GM18519 (cell line): Measurements from ENCODE around the gene HSF4.
"Not testable (repeated sequence)": the region's sequence is repeated elsewhere in the genome, so short reads cannot be mapped to it uniquely, and the experiment has no call there.

ENCODE experiments used
- ATAC-seq: cut with Tn5 transposase; IDR thresholded peaks from one replicate; pipeline ENCODE4 v1.9.1; 2021; ENCODE audit warnings: mild to moderate bottlenecking, moderate library complexity; ENCODE audit not compliant: unreplicated experiment, low FRiP score

The HSF4 gene, protein sequence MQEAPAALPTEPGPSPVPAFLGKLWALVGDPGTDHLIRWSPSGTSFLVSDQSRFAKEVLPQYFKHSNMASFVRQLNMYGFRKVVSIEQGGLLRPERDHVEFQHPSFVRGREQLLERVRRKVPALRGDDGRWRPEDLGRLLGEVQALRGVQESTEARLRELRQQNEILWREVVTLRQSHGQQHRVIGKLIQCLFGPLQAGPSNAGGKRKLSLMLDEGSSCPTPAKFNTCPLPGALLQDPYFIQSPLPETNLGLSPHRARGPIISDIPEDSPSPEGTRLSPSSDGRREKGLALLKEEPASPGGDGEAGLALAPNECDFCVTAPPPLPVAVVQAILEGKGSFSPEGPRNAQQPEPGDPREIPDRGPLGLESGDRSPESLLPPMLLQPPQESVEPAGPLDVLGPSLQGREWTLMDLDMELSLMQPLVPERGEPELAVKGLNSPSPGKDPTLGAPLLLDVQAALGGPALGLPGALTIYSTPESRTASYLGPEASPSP

DNA sequence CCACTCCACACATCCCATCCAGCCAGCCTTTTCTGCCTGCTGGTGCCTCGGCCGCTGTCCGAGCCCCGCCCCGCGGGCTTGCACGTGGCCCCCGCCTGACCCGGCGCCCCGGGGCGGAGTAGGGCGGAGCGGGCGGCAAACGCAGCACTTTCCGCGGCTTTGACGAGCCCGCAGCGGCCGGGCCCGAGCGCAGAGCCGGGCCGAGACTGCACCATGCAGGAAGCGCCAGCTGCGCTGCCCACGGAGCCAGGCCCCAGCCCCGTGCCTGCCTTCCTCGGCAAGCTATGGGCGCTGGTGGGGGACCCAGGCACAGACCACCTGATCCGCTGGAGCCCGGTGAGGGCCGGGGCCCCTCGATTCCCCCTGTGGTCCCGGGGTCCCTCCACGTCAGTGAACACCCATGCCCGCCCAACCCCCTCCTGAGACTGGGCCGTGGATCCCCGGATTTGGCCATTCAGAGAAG is at the start of gene HSF4:
Gene HSF4 (plus strand): TSS at position 147 of the 463 bp plus-strand sequence. CDS start 67 bp downstream, at position 214.
- no peak for ATAC-seq

DNA sequence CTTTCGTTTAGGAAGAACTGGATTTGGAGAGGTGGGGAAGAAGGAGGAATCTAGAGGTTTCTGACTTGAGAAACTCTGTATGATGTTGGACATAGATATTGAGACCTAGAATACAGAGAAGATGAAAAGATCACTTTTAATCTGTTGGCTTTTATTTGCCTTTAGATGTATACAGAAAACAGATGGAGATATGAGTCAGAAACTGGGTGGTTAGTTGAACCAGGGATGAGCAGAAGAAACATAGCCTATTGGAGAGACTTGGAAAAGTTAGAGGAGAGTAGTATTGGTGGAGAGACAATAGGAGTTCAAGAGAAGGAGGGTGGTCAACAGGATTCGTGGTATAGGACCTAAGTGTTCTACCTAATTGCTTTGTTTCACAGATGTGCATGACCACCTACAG is 49.8 kb upstream of the HSF4 start:
- no peak for ATAC-seq

DNA sequence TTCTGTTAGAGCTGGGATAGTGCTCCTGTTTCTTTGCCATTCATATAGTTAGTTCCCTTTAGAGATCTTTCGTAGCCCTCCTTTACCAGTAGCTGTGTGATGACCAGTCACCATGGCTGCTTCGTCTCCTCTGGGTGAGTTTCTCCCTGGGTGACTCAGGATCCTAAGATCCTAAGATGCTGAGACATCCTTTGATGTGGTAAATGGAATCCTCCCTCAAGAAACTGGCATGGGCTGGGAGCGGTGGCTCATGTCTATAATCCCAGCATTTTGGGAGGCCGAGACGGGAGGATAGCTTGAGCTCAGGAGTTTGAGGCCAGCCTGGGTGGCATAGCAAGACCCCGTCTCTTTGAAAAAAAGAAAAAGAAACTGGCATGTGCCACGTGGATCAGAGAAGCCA is 48.9 kb upstream of the HSF4 start:
- ATAC-seq = no peak

DNA sequence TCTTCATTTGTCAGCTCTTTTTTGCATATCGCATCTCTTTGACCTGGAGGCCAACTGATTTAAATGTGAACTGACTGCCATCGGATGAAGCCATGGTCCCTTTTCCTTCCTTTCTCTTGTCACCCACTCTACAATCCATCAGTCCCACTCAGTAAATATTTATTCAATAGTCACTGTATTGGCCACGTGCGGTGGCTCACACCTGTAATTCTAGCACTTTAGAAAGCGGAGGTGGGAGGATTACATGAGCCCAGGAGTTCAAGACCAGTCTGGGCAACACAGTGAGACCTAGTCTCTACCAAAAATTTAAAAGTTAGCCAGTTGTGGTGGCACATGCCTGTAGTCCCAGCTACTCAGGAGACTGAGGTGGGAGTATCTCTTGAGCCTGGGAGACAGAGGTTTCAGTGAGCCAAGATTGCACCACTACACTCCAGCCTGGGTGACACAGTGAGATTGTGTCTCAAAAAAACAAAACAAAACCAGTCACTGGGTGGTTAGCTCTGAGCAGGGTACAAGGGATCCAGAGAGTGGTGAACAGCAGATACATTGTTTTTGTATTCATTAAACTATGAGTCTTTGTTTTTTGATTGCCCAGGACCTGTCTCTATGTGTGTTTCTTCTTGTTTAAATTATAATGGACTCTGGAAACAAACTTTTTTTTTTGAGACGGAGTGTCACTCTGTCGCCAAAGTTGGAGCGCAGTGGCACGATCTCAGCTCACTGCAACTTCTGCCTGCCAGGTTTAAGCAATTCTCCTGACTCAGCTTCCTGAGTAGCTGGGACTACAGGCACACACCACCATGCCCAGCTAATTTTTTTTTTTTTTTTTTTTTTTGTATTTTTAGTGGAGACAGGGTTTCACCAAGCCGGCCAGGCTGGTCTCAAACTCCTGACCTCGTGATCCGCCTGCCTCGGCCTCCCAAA is 47.9 kb upstream of the HSF4 start:
- ATAC-seq = no peak

DNA sequence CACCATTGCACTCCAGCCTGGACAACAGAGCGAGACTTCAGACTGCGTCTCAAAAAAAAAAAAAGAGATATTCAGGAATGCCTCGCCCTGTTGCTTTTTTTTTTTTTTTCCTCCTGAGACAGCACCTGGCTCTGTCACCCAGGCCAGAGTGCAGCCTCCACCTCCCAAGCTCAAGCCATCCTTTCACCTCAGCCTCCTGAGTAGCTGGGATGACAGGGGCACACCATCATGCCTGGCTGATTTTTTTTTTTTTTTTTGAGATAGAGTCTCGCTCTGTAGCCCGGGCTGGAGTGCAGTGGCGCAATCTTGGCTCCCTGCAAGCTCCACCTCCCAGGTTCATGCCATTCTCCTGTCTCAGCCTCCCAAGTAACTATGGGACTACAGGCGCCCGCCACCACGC is 46.8 kb upstream of the HSF4 start:
- ATAC-seq = no peak

DNA sequence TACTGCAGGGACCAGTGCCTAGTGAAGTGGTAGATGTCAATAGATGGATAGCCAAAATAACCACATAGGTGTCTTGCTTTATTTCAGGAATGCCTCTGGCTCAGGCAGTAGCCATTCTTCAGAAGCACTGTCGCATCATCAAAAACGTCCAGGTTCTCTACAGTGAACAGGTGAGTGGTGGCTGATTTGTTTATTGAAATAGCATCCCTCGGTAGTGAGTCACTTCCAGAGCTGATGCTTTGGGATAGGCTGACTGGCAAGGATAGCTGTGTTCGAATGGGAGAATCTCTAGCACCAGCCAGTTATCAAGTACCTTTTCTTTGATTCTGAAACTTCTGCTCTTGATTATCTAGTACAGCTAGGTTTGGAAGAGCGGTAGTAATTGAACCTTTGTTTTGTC is 44.5 kb upstream of the HSF4 start:
- ATAC-seq = no peak

DNA sequence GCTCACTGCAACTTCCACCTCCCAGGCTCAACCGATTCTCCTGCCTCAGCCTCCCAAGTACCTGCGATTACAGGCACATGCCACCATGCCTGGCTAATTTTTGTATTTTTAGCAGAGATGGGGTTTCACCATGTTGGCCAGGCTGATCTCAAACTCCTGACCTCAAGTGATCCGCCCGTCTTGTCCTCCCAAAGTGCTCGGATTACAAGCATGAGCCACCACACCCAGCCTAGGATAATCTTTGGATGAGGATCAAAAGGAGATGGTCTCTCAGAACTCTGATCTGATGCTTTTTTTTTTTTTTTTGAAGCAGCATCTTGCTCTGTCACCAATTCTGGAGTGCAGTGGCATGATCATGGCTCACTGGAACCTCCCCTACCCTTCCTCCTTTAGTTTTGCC is 41.7 kb upstream of the HSF4 start:
- ATAC-seq = not testable (repeated sequence)

DNA sequence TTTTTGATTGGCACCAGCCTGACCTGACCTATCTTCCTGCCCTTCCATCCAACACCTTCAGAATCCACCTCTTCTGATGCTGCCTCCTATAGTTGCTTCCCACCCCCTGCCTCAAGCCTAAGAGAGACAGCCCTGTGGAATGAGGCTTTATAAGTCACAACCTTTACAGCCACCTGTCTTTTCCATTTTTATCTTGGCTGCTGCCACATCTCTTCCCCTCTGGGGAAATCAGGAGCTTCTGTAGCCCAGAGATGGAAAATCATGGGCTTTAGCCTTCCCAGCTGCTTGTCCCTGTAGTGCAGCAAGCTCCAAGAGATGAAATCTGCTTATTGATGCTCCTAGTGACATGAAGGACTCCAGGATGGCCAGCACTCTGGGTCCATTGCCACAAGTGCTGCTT is 36.1 kb upstream of the HSF4 start:
- ATAC-seq = no peak

DNA sequence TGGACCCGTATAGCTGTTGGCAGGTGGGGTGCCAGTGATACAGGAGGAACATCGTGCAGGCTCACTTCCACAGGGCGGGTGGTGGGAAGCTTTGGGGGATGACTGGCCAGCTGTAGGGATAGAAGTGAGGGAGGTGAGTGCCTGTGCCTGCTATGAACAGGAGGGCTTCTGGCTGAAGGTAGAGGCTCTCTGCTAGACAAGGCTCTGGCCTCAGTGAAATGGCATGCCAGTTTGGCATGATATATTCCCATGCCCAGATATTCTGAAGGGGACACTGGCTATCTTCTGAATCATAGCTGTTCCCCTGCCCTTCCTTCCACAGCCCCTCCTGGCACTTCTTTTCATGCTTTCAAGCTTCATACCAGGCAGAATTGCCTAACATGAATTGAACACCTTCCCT is 35.7 kb upstream of the HSF4 start:
- ATAC-seq = no peak

DNA sequence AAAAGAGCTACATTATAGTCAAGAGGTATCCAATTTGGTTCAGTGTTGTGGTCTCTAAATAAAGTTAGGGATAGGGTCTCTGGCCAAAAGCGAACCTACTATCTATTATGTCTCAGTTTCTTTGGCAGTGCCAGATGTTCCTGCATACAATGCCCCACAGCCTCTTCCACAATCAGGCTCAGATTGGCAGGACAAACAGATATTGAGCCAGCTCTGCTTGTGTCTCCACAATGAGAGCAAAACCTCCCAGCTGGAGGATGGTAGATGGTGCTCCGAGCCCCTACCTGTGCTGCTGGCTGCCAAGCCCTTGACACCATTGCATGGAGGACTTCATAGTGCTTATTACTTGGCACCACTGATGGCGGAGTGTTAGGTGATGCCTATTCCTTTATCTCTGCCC is 35.1 kb upstream of the HSF4 start:
- ATAC-seq = no peak

DNA sequence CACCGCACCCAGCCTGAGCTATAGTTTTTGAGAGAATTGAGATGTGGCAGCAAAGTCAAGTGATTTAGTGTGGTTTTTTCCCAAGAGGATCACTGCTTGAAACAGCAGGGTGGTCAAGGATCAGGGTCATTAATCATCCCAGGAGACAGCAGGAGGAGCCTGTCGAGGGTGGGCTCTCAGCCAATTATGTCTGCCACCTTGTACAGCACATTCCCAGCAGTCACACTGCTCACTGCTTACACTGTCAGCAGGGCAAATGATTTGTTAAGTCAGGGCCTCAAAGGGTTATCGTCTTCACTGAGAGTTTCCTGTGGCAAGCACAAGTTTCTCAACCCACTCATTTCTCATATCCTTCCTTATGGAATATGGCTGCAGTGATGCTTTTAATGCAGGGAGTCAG is 26.9 kb upstream of the HSF4 start:
- ATAC-seq = no peak

DNA sequence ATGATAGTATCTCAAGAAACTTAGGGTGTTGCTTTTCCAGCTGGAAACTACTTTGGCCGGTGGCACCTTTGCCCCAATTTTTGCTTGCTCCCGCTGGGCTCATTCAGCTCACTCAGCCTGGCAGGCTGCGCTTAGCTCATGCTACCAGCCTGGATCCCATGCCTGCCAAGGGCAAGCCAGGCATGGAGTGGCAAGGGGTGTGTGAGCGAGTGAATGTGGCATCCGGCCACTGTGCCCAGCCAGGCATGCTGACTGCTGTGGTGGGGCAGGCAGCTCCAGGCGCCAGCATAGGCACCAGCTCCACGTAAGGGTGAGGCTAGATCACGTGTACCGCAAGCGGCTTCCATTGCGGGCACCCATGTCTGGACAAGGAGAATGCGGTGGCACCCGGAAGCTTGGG is 23.2 kb upstream of the HSF4 start:
- no peak for ATAC-seq

DNA sequence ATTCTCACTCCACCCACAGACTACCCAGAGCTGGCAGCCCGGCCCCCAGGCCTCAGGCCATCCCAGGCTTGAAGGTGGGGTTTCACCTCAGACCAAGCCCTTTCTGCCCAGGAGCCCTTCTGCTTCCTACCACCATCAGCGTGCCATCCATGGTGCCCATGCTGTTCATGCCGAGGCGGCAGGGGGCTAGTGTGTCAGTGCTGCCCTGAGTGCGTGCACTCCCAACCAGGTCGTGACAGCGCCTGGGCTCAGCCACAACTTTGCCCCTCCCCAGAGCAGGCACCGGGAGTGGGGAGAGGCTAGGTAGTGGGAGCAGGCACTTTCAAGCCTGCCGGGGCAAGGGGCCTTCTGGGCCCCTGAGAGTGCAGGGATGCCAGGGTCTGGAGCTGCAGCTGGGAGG is 22.2 kb upstream of the HSF4 start:
- ATAC-seq = no peak

DNA sequence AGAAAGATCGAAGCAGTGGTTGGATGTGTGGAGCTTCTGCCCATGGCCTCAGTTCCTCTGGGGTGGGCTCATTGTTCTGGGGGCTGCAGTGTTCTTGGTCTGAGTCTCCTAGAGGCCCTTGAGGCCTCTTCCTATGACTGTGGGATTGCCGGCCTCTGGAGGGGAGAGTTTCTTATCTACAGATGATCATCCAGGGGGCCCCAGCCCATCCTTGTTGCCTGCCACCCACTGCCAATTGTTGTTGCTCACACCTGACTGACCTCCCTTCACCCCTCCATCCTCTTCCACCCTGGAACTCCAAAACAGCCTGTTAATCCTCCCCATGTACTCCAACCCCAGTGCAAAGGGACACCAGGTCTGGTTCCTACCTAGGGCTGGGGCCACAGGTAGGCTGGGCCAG is 19.6 kb upstream of the HSF4 start:
- ATAC-seq = no peak

DNA sequence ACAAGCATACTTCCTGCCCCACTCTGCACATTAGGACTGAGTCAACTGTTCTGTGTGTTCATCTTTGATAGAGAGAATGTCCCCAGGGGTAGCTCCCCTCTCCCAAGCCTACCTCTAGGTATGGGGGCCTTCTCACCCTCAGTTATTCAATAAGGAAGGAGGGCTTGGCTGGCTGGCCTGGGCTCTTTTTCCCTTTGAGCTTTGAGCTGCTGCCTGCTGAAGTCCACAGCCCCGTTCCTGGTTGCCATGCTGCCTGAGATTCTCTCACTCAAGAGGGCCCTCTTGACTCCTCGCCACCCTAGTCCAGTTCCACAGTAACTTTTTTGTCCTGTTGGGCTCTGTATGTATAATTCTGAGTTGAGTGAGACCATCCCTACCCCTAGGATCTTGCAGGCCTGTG is 18.8 kb upstream of the HSF4 start:
- no peak for ATAC-seq

DNA sequence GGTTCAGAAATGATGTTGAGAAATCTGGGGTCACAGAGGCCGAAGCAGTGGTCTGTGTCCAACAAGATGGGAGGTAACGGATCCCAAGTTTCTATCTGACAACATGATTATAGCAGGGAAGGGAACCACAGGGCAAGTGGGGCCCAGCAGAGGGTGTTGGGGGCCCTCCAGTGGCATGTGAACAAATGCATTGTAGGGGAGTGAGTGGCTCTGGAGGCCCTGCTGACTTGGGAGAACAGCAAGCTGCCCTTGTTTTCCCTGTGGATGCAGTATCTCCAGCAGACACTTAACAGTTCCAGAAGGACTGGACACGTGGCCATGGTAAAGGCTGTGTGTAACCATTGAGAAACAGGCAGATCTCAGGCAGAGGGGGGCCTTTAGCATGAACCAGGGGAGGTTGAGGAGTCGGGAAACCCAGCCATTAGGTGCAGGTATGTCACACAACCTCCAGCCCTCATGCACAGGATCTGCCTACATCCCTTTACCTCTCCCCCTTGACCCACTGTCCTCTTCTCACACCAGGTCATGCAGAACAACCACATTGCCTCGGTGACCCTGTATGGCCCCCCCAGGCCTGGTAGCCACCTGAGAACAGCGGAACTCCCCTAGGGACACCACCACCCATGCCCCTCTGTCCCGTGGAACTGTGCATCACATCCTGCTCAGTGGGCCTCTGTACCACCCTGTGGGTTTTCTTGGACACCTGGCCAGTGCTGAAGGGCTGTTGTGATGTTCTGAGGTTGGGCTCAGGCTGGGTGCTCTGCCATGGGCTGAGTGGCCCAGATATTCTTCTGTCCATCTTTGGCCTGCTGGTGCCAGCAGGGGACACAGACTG is 17.8 kb upstream of the HSF4 start:
- no peak for ATAC-seq

DNA sequence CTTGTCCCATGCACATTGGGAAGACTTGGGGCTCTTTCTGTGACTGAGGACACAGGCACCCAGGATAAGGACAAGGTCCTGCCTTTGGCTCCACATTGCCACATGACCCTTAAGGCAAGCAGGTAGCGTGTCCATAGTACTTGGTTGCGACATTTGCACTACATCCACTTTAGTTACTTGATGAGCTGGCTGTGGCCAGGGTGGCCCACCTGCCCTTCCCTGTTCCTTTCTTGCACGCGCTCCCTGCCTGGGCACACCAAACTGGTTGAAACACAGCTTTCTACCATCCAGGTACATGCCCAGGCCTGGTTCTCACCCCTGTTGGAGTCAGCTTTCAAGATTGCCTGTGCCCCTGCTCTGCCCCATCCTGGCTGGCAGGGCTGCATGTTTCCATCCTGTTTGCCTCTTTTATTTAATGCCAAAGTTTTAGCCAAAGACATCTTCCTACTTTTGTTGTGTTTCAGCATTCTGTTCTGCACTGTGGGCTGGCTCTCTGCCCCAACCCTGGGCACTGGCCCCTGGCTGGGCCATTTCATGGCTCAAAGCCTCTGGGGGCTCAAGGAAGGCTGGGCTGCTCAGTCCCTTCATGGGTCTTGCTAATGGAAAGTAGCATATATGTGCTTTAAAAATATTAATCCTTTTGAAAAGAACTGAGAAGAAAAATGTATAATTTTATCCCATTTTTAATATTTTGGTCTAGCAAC is 17.0 kb upstream of the HSF4 start:
- no peak for ATAC-seq

DNA sequence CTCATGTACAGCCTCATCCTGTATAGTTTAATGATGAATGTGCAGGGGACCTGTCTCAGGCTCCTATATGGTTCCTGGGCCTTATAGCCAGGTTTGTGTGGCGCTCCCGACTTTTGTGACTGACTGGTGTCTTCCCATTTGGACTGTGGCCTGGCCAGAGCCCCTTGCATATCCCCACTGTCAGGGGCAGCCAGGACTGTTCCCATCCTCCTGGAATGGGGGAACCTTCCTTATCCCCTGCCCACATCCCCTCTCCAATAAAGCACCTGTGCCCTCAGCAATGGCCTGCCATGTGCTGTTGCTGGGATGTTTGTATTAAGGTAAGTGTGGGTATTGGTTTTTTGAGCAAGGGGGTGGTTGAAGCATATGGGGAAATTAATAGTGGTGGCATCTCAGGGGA is 16.3 kb upstream of the HSF4 start:
- ATAC-seq = no peak

DNA sequence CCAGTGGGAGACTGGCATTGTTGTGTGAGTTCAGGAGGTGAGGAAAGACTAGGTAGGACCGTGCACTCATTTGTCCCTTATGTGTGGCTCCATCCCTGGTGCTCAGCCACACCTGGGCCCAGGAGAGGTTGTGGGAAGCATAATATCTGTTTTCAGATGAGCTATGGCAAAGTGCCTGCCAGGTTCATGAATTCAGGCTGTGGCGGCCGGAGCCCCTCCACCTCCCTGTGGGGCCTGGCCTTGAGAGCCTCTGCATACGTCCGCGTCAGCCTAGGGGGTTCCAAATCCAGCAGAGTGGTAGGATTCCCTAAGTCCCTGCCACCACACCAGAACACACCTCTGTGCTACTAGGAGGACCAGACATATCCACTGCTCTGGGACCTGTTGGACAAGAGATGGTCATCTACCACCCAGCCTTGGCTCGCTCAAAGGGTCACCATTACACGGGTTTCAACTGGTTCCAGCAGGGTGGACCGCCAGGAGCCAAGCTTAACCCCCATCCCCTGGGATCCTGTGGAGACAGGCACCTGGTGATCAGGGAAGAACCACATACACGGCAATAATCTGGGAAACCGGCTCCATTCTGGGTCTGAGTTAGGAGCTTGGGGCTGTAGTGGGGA is 15.8 kb upstream of the HSF4 start:
- no peak for ATAC-seq
